AG10803 (cell line): ENCODE measurements around the gene RPS21.

ENCODE experiments used
- DNase-seq: peaks from one replicate; pipeline ENCODE4 v3.0.0; 2010; ENCODE audit warnings: low read depth
- H3K4me3 ChIP-seq: 2 replicates; pipeline ENCODE4 v1.5.1; 2011; ENCODE audit warnings: mild to moderate bottlenecking, low read length, control low read depth
- TF ChIP-seq, protein P1 (sequence below): conservative IDR thresholded peaks from 2 replicates; pipeline ENCODE4 v1.5.1; 2011; ENCODE audit warnings: mild to moderate bottlenecking, low read length, control low read depth, inconsistent platforms

The RPS21 gene

DNA sequence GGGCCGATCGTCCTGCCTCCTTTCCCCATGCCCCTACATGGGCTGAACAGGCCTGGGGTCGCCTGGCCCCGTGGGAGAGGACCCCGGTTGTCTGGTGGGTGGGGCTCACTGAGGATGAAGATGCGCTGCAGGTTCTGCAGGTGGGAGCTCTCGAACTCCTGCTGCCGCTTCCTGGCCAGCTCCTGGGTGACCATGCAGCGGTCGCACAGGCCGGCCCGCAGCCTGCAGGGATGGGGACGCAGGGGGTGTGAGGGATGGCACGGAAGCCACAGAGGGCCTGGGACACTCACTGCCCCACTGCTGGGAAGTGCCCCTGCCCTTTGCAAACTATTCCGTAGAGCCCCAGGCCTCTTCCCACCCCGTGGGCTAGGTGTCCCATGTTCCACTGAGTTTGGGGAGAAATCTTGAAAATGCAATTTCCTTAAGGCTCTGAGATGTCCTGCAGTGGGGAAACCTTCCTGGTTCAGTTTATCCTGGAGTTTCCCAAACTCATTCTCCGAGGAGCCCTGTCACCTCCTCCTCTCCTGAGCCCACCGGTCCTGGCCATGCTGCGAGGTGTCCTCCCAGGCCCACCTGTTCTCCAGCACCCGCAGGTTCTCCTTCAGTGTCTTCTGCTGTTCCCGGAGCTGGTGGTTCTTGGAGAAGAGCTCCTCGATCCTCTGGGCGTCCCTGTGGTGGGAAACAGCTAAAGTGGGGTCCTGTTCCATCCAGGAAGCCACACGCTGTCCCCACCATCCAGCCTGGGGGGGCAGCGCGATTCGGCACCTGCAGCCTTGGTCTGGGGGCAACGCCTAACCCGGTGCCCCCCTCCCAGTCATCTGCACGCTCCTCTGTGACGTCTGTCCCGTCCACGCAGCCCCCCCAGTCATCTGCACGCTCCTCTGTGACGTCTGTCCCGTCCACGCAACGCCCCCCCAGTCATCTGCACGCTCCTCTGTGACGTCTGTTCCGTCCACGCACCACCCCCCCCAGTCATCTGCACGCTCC, 30.0 kb downstream of the RPS21 start:
- no peak overlapping the region for H3K4me3 ChIP-seq
- TF ChIP-seq, protein P1, sequence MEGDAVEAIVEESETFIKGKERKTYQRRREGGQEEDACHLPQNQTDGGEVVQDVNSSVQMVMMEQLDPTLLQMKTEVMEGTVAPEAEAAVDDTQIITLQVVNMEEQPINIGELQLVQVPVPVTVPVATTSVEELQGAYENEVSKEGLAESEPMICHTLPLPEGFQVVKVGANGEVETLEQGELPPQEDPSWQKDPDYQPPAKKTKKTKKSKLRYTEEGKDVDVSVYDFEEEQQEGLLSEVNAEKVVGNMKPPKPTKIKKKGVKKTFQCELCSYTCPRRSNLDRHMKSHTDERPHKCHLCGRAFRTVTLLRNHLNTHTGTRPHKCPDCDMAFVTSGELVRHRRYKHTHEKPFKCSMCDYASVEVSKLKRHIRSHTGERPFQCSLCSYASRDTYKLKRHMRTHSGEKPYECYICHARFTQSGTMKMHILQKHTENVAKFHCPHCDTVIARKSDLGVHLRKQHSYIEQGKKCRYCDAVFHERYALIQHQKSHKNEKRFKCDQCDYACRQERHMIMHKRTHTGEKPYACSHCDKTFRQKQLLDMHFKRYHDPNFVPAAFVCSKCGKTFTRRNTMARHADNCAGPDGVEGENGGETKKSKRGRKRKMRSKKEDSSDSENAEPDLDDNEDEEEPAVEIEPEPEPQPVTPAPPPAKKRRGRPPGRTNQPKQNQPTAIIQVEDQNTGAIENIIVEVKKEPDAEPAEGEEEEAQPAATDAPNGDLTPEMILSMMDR = no peak
- no peak for DNase-seq

DNA sequence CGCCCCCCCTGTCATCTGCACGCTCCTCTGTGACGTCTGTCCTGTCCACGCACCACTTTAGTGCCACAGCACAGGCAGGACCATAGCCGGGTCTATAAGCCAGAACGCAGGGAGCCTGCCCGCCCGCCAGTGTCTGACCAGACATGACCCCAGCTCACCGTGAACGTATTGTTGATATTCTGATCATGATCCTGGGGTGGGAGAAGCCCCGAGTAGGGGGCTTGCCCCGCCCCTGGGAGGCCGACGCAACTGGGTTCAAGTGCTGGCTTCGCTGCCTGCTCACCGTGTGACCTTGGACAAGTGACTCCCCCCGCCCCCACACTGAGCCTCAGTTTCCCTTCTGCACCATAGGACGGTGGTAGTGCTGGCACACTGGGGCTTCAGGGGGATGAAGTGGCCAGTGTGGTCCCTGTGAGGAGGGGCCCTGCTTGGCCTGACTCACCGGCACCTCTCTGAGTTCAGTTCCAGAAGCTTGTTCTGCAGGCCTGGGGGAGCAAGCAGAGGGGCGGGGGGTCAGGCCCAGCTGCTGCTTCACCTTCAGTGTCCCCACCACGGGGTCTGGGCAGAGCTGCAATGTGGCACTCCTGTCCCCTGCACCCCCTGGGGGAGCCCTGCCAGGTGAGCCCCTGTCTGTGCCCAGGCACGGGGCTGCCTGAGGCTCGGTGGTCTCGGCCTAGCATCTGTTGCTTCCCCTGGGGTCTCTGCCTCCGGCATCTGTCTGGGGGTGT, 31.2 kb downstream of the RPS21 start:
- DNase-seq = no peak
- H3K4me3 ChIP-seq = no peak overlapping the region
- TF ChIP-seq, protein P1 = no peak

DNA sequence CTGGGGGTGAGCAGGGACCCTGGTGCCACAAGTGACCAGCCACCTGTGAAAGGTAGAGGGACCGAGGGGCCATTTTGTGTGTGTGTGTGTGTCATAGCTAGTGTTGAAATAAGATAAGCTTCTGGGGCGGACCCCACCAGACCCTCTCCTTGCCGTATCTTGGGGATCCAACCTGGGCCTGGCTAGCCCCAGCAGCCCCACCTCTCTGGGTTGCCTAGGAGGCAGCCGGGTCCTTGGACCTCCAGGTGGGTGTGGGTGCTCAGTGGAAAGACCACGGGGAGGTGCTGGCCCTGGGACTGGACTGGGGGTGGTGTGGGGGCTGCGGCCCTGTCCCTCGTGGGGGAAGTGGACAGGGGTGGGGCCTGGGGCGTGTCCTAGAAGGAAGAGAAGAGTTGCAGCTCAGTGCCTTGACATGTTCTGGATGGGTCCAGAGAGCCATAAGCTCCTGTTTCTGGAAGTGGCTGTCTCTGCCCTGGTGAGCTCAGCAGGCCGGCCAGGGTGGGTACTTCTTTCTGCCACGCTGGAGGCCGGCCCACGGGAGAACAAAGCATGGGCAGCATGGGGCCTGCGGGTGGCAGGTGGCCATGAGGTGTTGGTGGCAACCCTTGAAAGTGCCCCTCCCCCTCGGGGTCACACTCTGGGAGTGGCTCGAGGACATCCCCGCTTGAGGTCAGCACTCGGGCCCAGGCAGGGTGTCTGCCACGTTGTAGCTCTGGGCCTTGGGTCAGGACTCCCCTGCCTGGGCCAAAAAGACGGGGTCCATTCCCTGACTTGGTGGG, 32.0 kb downstream of the RPS21 start:
- H3K4me3 ChIP-seq = no peak overlapping the region
- no peak for DNase-seq
- TF ChIP-seq, protein P1 = no peak

DNA sequence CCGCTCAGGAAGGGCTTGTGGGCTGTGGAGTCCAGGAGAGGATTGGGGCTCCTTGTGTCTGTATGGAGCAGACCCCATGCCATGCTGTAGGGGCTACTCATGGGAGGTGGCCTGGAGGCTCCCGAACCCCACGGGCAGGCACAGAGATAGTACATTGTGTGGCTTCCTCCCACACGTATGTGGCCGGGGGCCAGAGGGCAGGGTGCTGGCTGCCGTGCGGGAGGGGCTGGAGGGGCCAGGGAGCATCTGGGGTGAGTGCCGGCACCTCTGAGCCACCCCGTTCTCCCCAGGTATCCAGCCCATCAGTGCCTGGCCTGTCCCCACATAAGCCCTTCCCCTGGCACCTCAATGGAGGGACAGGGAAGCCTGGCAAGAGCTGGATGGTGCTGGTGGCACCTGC, 32.9 kb downstream of the RPS21 start:
- no peak overlapping the region for H3K4me3 ChIP-seq
- TF ChIP-seq, protein P1 = no peak
- no peak for DNase-seq

DNA sequence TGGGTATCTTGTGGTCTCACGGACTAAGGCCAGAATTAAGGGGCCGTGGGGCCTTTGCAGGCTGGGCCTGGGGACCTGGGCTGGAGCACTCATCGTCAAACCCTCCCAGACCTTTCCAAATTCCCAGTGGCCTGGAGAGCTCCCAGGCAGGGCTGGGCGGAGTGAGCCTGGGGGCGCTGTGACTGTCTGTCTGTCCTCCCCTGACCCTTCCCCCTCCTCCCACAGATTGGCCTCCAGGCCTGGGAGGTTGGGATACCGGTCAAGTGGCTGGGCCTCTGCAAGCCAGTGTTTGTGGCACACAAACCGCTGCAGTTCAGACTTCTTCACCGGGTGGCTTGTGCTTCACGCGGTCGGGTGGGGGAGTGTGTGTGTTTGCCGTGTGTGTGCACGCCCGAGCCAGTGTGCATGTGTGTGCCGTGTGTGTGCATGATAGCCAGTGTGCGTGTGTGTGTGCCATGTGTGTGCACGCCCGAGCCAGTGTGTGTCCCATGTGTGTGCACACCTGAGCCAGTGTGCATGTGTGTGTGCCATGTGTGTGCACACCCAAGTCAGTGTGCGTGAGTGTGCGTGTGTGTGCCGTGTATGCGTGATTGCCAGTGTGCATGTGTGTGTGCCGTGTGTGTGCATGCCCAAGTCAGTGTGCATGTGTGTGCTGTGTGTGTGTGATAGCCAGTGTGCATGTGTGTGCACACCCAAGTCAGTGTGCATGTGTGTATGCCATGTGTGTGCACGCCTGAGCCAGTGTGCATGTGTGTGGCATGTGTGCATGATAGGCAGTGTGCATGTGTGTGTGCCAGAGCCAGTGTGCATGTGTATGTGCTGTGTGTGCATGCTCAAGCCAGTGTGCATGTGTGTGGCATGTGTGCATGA, 34.2 kb downstream of the RPS21 start:
- DNase-seq = no peak
- H3K4me3 ChIP-seq = no peak overlapping the region
- TF ChIP-seq, protein P1 = no peak

DNA sequence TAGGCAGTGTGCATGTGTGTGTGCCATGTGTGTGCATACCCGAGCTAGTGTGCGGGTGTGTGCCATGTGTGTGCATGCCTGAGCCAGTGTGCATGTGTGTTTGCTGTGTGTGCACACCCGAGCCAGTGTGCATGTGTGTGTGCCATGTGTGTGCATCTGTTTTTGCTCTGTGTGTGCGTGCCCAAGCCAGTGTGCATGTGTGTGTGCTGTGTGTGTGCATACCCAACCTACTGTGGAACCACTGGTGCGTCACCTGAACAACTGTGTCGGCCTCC, 34.8 kb downstream of the RPS21 start:
- DNase-seq = no peak
- TF ChIP-seq, protein P1 = no peak
- no peak overlapping the region for H3K4me3 ChIP-seq
